Measurements from ENCODE around the gene RASL11A.
"Not testable (repeated sequence)": the region's sequence is repeated elsewhere in the genome, so short reads cannot be mapped to it uniquely, and the experiment has no call there.

RASL11A gene

DNA sequence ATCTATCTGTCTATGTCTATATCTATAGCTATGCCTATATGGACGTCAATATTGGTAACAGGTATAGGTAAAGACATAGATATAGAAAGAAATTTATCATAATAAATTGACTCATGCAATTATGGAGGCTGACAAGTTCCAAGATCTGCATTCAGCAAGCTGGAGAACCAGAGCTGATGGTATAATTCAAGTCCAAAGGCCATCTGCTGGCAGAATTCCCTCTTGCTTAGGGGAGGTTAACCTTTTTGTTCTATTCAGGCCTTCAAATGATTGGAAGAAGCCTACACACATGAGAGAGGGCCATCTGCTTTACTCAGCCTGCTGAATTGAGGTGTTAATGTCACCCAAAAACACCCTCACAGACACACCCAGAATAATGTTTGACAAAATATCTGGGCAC is 10.8 kb downstream of the RASL11A start:
- no peaks in the 10 kb centered on the region for H3K27me3 ChIP-seq (ENCODE audit: insufficient read depth, low read length)
- no peaks in the 10 kb centered on the region for H3K36me3 ChIP-seq (ENCODE audit: insufficient read depth, low read length)
- no peak overlapping the region for H2AFZ ChIP-seq (ENCODE audit: low read length, unreplicated experiment)
- H3K4me3 ChIP-seq (ENCODE audit: low read depth, low read length), result no peak overlapping the region
- no peak overlapping the region for H3K27ac ChIP-seq (ENCODE audit: low read depth, low read length)
- no peaks in the 10 kb centered on the region for H3K79me2 ChIP-seq (ENCODE audit: control insufficient read depth, insufficient read depth, low read length, unreplicated experiment)
- H3K4me1 ChIP-seq (ENCODE audit: control insufficient read depth, insufficient read depth, low read length, unreplicated experiment), result no peaks in the 10 kb centered on the region

DNA sequence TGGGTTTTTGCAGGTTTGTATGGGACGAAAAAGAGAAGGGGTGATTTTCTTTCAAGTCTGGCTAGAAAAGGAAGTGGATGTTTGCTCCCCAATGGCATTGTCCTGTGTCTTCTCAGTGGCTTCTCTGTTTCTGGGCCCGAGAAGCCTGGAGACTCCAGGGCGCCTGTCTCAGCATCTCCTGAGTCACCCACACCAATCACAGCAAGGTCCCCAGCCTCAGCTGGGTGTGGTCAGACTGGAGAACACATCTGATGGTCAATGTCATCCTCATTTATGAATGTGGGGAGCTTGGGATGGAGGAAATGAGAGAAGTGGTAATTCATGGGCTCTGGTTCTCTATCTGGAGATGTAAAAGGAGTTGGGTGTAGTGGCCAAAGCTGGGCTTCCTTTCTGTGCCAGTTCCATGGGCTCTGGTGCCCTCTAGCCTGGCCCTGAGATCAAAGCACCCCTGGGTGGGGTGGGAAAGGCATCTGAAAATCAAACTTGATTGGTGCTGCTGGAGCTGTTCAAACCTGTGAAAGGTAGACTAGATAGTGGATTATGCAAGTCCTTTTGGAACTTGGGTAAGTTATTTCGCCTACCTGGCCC is 13.4 kb downstream of the RASL11A start:
- Histone ChIP-seq H3K27me3 (ENCODE audit: insufficient read depth, low read length) (no peaks in the 10 kb centered on the region), H3K36me3 (ENCODE audit: insufficient read depth, low read length) (no peaks in the 10 kb centered on the region), H2AFZ (ENCODE audit: low read length, unreplicated experiment) (no peak overlapping the region), H3K4me3 (ENCODE audit: low read depth, low read length) (no peak overlapping the region), H3K27ac (ENCODE audit: low read depth, low read length) (no peak overlapping the region), H3K4me1 (ENCODE audit: control insufficient read depth, insufficient read depth, low read length, unreplicated experiment) (no peaks in the 10 kb centered on the region), H3K79me2 (ENCODE audit: control insufficient read depth, insufficient read depth, low read length, unreplicated experiment) (no peaks in the 10 kb centered on the region)

DNA sequence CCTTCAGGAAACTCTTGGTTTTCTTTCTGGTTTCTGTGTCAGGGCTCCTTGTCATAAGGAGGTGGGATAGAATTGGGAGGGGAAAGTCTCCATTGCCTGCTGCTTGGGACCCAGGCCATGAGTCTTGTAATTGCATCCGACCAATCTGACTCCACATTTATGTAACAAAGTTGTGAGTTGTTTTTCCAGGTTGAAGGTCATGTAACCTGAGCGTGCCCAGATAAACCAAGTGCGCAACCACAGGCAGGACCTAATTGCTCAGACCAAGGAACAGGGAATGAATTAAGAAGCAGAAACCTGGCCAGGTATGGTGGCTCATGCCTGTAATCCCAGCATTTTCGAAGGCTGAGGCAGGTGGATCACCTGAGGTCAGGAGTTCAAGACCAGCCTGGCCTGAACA is 17.8 kb downstream of the RASL11A start:
- no peaks in the 10 kb centered on the region for H3K4me1 ChIP-seq (ENCODE audit: control insufficient read depth, insufficient read depth, low read length, unreplicated experiment)
- no peaks in the 10 kb centered on the region for H3K36me3 ChIP-seq (ENCODE audit: insufficient read depth, low read length)
- peaks cover 13% of the 10 kb centered on the region; the same call in 1 of the 2 replicates for H3K27me3 ChIP-seq (ENCODE audit: insufficient read depth, low read length)
- H3K4me3 ChIP-seq (ENCODE audit: low read depth, low read length), result no peak overlapping the region
- no peaks in the 10 kb centered on the region for H3K79me2 ChIP-seq (ENCODE audit: control insufficient read depth, insufficient read depth, low read length, unreplicated experiment)
- no peak overlapping the region for H3K27ac ChIP-seq (ENCODE audit: low read depth, low read length)
- no peak overlapping the region for H2AFZ ChIP-seq (ENCODE audit: low read length, unreplicated experiment)

DNA sequence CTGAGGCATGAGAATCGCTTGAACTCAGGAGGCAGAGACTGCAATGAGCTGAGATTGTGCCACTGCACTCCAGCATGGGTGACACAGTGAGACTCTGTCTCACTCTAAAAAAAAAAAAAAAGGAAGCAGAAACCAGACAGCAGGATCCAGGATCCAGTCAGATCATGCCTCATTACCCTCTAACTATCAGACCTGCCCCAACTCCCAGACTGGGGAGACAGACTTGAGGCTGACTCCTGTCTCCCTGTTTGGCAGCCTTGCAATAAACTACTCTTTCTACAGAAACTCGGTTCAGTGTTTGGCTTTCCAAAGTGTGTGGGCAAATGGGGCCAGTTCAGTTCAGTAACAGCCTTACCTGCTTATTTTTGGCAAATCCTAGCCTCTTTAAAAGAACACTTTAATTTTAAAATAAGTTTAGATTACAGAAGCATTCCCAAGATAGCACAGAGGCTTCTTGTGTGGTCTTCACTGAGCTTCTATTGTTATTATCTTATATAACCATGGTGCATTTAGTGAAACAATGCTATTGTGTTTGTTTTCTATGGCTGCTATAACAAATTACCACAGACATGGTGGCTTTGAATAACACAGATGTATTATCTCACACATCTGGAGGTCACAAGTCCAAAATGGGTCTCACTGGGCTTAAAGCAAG is 18.5 kb downstream of the RASL11A start:
- Histone ChIP-seq H3K4me3 (ENCODE audit: low read depth, low read length) (no peak overlapping the region), H3K4me1 (ENCODE audit: control insufficient read depth, insufficient read depth, low read length, unreplicated experiment) (no peaks in the 10 kb centered on the region), H3K27me3 (ENCODE audit: insufficient read depth, low read length) (peaks cover 20% of the 10 kb centered on the region), H2AFZ (ENCODE audit: low read length, unreplicated experiment) (no peak overlapping the region), H3K27ac (ENCODE audit: low read depth, low read length) (no peak overlapping the region), H3K36me3 (ENCODE audit: insufficient read depth, low read length) (no peaks in the 10 kb centered on the region), H3K79me2 (ENCODE audit: control insufficient read depth, insufficient read depth, low read length, unreplicated experiment) (no peaks in the 10 kb centered on the region)

DNA sequence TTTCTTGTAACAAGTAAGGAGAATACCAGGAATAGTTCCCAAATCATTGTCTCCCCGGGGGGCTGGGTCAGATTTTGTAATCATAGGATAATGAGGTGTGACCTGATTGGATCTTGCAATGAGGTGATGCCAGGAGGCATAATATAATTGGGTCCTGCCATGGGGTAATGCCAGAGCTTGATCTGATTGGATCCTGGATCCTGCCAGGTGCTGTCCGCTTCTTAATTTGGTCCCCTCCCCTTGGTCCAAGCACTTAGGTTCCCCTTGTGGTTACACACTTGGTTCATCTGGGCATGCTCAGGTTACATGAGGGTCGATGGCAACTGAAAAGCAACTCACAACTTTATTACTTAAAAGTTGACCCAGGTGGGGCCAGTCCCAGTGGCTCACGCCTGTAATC is 20.1 kb downstream of the RASL11A start:
- peaks cover 36% of the 10 kb centered on the region for H3K27me3 ChIP-seq (ENCODE audit: insufficient read depth, low read length)
- no peaks in the 10 kb centered on the region for H3K36me3 ChIP-seq (ENCODE audit: insufficient read depth, low read length)
- H3K27ac ChIP-seq (ENCODE audit: low read depth, low read length), result no peak overlapping the region
- no peak overlapping the region for H2AFZ ChIP-seq (ENCODE audit: low read length, unreplicated experiment)
- H3K4me1 ChIP-seq (ENCODE audit: control insufficient read depth, insufficient read depth, low read length, unreplicated experiment), result no peaks in the 10 kb centered on the region
- no peaks in the 10 kb centered on the region for H3K79me2 ChIP-seq (ENCODE audit: control insufficient read depth, insufficient read depth, low read length, unreplicated experiment)
- no peak overlapping the region for H3K4me3 ChIP-seq (ENCODE audit: low read depth, low read length)

DNA sequence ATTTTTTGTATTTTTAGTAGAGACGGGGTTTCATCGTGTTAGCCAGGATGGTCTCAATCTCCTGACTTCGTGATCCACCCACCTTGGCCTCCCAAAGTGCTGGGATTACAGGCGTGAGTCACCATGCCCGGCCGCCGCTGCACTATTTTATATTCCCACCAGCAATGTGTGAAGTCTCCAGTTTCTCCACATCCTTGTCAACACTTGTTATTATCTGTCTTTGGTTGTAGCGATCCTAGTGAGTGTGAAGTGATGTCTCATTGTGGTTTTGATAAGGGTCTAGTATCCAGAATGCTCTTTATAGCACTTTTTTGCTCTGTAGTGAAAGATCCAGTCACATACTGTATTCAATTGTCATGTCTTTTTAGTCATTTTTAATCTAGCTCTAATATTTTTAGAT is 21.3 kb downstream of the RASL11A start:
- H2AFZ ChIP-seq (ENCODE audit: low read length, unreplicated experiment); H3K4me3 ChIP-seq (ENCODE audit: low read depth, low read length); H3K79me2 ChIP-seq (ENCODE audit: control insufficient read depth, insufficient read depth, low read length, unreplicated experiment); H3K27ac ChIP-seq (ENCODE audit: low read depth, low read length); H3K4me1 ChIP-seq (ENCODE audit: control insufficient read depth, insufficient read depth, low read length, unreplicated experiment); H3K36me3 ChIP-seq (ENCODE audit: insufficient read depth, low read length): not testable (repeated sequence)
- H3K27me3 ChIP-seq (ENCODE audit: insufficient read depth, low read length), result peaks cover 47% of the 10 kb centered on the region

DNA sequence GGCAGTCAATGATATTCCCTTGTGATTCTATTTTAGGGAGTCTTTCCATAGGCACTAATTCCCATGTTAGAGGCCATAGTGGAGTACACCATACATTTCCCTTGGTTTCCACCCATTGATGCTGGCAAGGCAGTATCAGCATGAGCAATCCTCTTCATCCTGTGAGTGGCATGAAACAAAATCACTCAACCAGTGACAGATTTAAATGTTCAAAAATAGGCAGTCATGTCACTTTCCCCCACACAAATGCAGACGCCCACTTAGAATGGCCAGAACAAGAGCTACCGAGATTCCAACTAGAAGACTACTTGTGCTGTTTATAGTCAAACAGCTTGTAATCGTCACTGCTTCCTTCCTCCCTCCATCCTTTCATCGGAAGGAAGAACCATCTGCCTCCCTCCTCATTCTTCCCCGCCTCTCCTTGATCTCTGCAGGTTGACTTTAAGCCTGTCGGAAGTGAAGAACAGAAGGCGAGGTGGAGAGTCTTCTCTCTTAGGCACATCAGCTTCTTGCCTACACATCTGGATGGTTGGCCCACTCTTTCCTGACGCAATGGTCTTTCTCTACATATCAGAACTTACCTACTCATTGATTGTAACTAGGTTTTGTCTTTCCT is 22.6 kb downstream of the RASL11A start:
- Histone ChIP-seq H3K4me1 (ENCODE audit: control insufficient read depth, insufficient read depth, low read length, unreplicated experiment) (no peaks in the 10 kb centered on the region), H3K79me2 (ENCODE audit: control insufficient read depth, insufficient read depth, low read length, unreplicated experiment) (no peaks in the 10 kb centered on the region), H3K4me3 (ENCODE audit: low read depth, low read length) (no peak overlapping the region), H3K27ac (ENCODE audit: low read depth, low read length) (no peak overlapping the region), H3K36me3 (ENCODE audit: insufficient read depth, low read length) (no peaks in the 10 kb centered on the region), H2AFZ (ENCODE audit: low read length, unreplicated experiment) (no peak overlapping the region), H3K27me3 (ENCODE audit: insufficient read depth, low read length) (peaks cover 59% of the 10 kb centered on the region)

DNA sequence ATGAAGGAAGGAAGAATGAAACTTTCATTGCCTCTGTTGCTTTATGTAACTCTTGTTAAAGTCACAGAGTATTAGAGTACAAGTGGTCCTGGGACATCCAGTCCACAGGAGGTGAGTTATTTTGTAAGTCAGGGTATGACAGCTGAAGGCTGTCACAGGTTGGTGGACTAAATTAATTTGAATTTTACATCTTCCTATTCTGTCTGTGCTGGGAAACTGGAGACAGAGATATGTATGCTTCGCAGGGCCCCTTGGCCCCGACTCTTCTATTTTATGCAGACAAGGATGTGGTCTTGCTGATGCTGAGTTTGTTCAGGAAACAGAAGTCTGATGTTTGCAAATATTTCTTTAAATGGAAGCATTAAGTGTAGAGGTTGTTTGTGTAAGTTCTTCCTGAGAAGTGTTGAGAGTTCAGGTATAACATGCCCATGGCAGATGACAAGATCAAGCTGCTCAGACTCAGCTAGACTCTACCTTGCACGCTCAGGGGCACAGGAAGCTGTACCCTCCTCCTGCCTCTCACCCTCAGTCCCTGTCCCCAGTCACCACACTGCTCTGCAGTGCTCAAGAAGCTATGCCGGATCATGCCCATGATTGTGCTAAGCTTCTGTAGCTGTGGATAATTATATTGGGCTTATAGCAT is 23.4 kb downstream of the RASL11A start:
- H3K36me3 ChIP-seq (ENCODE audit: insufficient read depth, low read length), result no peaks in the 10 kb centered on the region
- H3K27me3 ChIP-seq (ENCODE audit: insufficient read depth, low read length), result peaks cover 68% of the 10 kb centered on the region
- H3K4me1 ChIP-seq (ENCODE audit: control insufficient read depth, insufficient read depth, low read length, unreplicated experiment), result no peaks in the 10 kb centered on the region
- H3K27ac ChIP-seq (ENCODE audit: low read depth, low read length), result no peak overlapping the region
- no peak overlapping the region for H2AFZ ChIP-seq (ENCODE audit: low read length, unreplicated experiment)
- H3K79me2 ChIP-seq (ENCODE audit: control insufficient read depth, insufficient read depth, low read length, unreplicated experiment), result no peaks in the 10 kb centered on the region
- no peak overlapping the region for H3K4me3 ChIP-seq (ENCODE audit: low read depth, low read length)

DNA sequence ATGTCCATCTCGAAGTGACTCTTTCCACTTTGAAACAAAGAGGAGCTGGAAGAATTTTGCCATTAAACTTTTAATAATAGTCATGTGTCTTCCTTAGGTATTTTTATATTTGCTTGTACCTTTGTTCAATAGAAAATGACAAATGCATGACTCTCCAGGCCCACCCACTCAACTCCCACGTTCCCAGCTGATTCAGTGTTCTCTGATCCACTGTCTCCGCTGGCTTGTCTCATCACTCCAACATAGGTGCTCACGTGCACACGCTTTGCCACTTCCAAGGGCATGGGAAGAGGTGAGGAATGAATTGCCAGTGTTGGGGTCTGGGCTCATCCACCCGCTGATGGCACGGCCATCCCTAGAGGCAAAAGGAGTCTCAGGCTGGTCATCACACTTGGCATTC is 24.5 kb downstream of the RASL11A start:
- Histone ChIP-seq H3K27me3 (ENCODE audit: insufficient read depth, low read length) (peaks cover 74% of the 10 kb centered on the region), H3K36me3 (ENCODE audit: insufficient read depth, low read length) (no peaks in the 10 kb centered on the region), H3K4me3 (ENCODE audit: low read depth, low read length) (no peak overlapping the region), H3K79me2 (ENCODE audit: control insufficient read depth, insufficient read depth, low read length, unreplicated experiment) (no peaks in the 10 kb centered on the region), H2AFZ (ENCODE audit: low read length, unreplicated experiment) (no peak overlapping the region), H3K27ac (ENCODE audit: low read depth, low read length) (no peak overlapping the region), H3K4me1 (ENCODE audit: control insufficient read depth, insufficient read depth, low read length, unreplicated experiment) (no peaks in the 10 kb centered on the region)

DNA sequence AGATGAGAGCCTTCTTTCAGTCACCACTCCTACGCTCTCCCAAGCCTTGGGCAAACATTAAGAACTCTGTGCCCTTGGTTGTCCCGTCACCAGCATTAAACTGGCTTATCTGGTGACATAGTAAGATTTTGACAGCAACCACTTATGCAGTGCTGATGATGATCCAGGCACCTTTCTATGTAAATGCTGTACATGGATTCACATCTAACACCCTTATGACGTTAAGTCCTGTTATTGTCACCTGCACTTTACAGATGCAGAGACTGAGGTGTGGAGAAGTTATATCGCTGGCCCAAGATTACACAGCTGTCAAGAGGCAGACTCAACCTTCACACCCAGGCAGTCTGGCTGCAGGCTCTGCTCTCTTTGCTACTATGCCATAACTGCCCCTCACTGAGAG is 25.0 kb downstream of the RASL11A start:
- Histone ChIP-seq H3K27me3 (ENCODE audit: insufficient read depth, low read length) (peaks cover 74% of the 10 kb centered on the region), H3K79me2 (ENCODE audit: control insufficient read depth, insufficient read depth, low read length, unreplicated experiment) (no peaks in the 10 kb centered on the region), H2AFZ (ENCODE audit: low read length, unreplicated experiment) (no peak overlapping the region), H3K4me3 (ENCODE audit: low read depth, low read length) (no peak overlapping the region), H3K4me1 (ENCODE audit: control insufficient read depth, insufficient read depth, low read length, unreplicated experiment) (no peaks in the 10 kb centered on the region), H3K27ac (ENCODE audit: low read depth, low read length) (no peak overlapping the region), H3K36me3 (ENCODE audit: insufficient read depth, low read length) (no peaks in the 10 kb centered on the region)

DNA sequence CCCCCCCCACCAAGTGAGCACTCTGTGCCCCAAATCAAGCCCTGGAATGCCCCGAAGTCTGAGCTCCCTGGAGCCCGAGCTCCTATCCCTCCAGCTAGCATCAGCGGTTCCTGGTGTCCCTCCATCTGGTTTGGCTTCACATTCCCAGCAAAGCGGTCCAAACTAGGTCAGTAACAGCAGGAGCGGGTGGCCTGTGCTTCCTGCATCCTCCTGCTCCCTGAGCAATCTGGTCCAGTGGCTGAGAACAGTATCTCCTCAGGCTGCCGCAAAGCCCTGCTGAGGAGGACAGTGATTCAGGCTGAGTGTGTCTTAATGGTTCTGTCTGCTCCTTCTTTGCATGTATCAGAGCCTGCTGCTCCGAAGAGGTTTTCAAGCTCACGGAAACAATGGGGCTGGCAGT is 25.9 kb downstream of the RASL11A start:
- Histone ChIP-seq H3K4me3 (ENCODE audit: low read depth, low read length) (no peak overlapping the region), H3K79me2 (ENCODE audit: control insufficient read depth, insufficient read depth, low read length, unreplicated experiment) (no peaks in the 10 kb centered on the region), H3K36me3 (ENCODE audit: insufficient read depth, low read length) (no peaks in the 10 kb centered on the region), H3K27me3 (ENCODE audit: insufficient read depth, low read length) (peaks cover 74% of the 10 kb centered on the region), H2AFZ (ENCODE audit: low read length, unreplicated experiment) (no peak overlapping the region), H3K27ac (ENCODE audit: low read depth, low read length) (no peak overlapping the region), H3K4me1 (ENCODE audit: control insufficient read depth, insufficient read depth, low read length, unreplicated experiment) (no peaks in the 10 kb centered on the region)
